ENCODE data around the gene GCSAML.
A peak's percentile ranks its signal among the peaks of the same experiment; 100 is the strongest.

Gene GCSAML

GRCh38 chr1:247562198-247562597, 13.3 kb downstream of the GCSAML start:
- no peak overlapping the region for H3K4me3 ChIP-seq (ENCODE audit: low read depth, low read length)
- TF ChIP-seq CTCF (conservative IDR thresholded peaks at IDR 0.05; ENCODE audit: low read depth, low read length): no peak
- DNase-seq (ENCODE audit: low read depth): no peak

GRCh38 chr1:247574236-247574635, 25.3 kb downstream of the GCSAML start:
- no peak for TF ChIP-seq CTCF (conservative IDR thresholded peaks at IDR 0.05; ENCODE audit: low read depth, low read length)
- no peak overlapping the region for H3K4me3 ChIP-seq (ENCODE audit: low read depth, low read length)
- no peak for DNase-seq (ENCODE audit: low read depth)

- no peak for DNase-seq (ENCODE audit: low read depth)
- H3K4me3 ChIP-seq (ENCODE audit: low read depth, low read length): no peak overlapping the region
- TF ChIP-seq CTCF (conservative IDR thresholded peaks at IDR 0.05; ENCODE audit: low read depth, low read length): no peak
Observed at GRCh38 chr1:247574664-247575063, 25.7 kb downstream of the GCSAML start.

GRCh38 chr1:247576514-247576913, 27.6 kb downstream of the GCSAML start:
- H3K4me3 ChIP-seq (ENCODE audit: low read depth, low read length): no peak overlapping the region
- peak; percentile 4 for DNase-seq (ENCODE audit: low read depth)
- peak; percentile 18 for TF ChIP-seq CTCF (conservative IDR thresholded peaks at IDR 0.05; ENCODE audit: low read depth, low read length)

GRCh38 chr1:247578946-247579460, 30.1 kb downstream of the GCSAML start:
- DNase-seq (ENCODE audit: low read depth): no peak

GRCh38 chr1:247588060-247588459, 39.1 kb downstream of the GCSAML start, which contains the start of gene OR2G2:
Gene OR2G2, plus strand, starts transcription at chr1:247588360. Its CDS starts 0 bp downstream, at chr1:247588360.
- no peak for TF ChIP-seq CTCF (conservative IDR thresholded peaks at IDR 0.05; ENCODE audit: low read depth, low read length)
- H3K4me3 ChIP-seq (ENCODE audit: low read depth, low read length): no peak within 1 kb of the TSS
- DNase-seq (ENCODE audit: low read depth): no peak

More at GRCh38 chr1:247578946-247579460, 30.1 kb downstream of the GCSAML start:
- no peak for TF ChIP-seq CTCF (conservative IDR thresholded peaks at IDR 0.05; ENCODE audit: low read depth, low read length)
- no peak overlapping the region for H3K4me3 ChIP-seq (ENCODE audit: low read depth, low read length)

GRCh38 chr1:247605286-247605685, 56.4 kb downstream of the GCSAML start, which contains the start of gene OR2G3:
Gene OR2G3, plus strand, starts transcription at chr1:247605586. Its CDS starts 0 bp downstream, at chr1:247605586.
- H3K4me3 ChIP-seq (ENCODE audit: low read depth, low read length): no peak within 1 kb of the TSS
- DNase-seq (ENCODE audit: low read depth): no peak
- TF ChIP-seq CTCF (conservative IDR thresholded peaks at IDR 0.05; ENCODE audit: low read depth, low read length): no peak

All from choroid plexus epithelial cell (primary cell).